Natural killer cell (primary cell): ENCODE data around the gene CERS4. TPM values are rescaled to one million over a fixed set of nuclear protein-coding genes. Genes with fewer than 3 reads are reported as not detected.
"Not testable (repeated sequence)": the region's sequence is repeated elsewhere in the genome, so short reads cannot be mapped to it uniquely, and the experiment has no call there.

ENCODE experiments used
- ATAC-seq, 3 donors: fragments of 150-1000 bp in 2 of 3; fragments of 200-7000 bp in 1 of 3; cut with Tn5 transposase; 1 replicate in 1 of 3; 2 replicates in 2 of 3; pipeline ENCODE4 v1.10.0; 2021; ENCODE audit warnings: mild to moderate bottlenecking in 2 of 3, moderate library complexity in 2 of 3
- DNase-seq, 2 donors: peaks; one replicate each; pipeline versions ENCODE4 v3.0.0 to v3.0.0-alpha.2; 2013 to 2021; ENCODE audit warnings: mixed read lengths in 1 of 2
- H3K27ac ChIP-seq: one replicate; pipeline ENCODE4 v1.5.1; 2013; ENCODE audit warnings: mild to moderate bottlenecking, low read length
- H3K27me3 ChIP-seq: one replicate; pipeline ENCODE4 v1.6.1; 2013; ENCODE audit warnings: low read length; ENCODE audit not compliant: control insufficient read depth, insufficient read depth
- H3K36me3 ChIP-seq: one replicate; pipeline ENCODE4 v1.6.1; 2013; ENCODE audit warnings: low read length; ENCODE audit not compliant: control insufficient read depth, insufficient read depth
- H3K4me1 ChIP-seq: one replicate; pipeline ENCODE4 v1.6.1; 2013; ENCODE audit warnings: low read length; ENCODE audit not compliant: control insufficient read depth, insufficient read depth
- H3K4me3 ChIP-seq: one replicate; pipeline ENCODE4 v1.5.1; 2013; ENCODE audit warnings: low read length
- H3K9me3 ChIP-seq: one replicate; pipeline ENCODE4 v1.6.1; 2013; ENCODE audit warnings: low read length; ENCODE audit not compliant: control insufficient read depth, insufficient read depth
- H3K27ac Mint-ChIP-seq, 2 donors: one replicate each; pipeline ENCODE4 v1.8.0; 2022; ENCODE audit warnings: mild to moderate bottlenecking in 2 of 2, mixed read lengths in 2 of 2, moderate library complexity in 1 of 2
- H3K27me3 Mint-ChIP-seq, 2 donors: one replicate each; pipeline ENCODE4 v1.8.0; 2022; ENCODE audit warnings: low read depth in 2 of 2, mixed read lengths in 2 of 2
- H3K36me3 Mint-ChIP-seq: one replicate; pipeline ENCODE4 v1.8.0; 2022; ENCODE audit warnings: mixed read lengths
- H3K4me1 Mint-ChIP-seq, 2 donors: one replicate each; pipeline ENCODE4 v1.8.0; 2022; ENCODE audit warnings: mixed read lengths in 2 of 2
- H3K4me3 Mint-ChIP-seq: one replicate; pipeline ENCODE4 v1.8.0; 2022; ENCODE audit warnings: mild to moderate bottlenecking, moderate library complexity, mixed read lengths
- H3K9me3 Mint-ChIP-seq, 2 donors: one replicate each; pipeline ENCODE4 v1.8.0; 2022; ENCODE audit warnings: mixed read lengths in 2 of 2
- CTCF ChIP-seq: fragments of 200-600 bp; IDR thresholded peaks from one replicate; pipeline ENCODE4 v1.8.0; 2022; ENCODE audit warnings: antibody characterized with exemption
- WGBS: methylation state at CpG from one replicate; pipeline ENCODE4 v1.1.7; 2013; ENCODE audit warnings: missing lambda C conversion rate; ENCODE audit not compliant: insufficient coverage; 5-methylcytosine and 5-hydroxymethylcytosine counted together
- intact Hi-C: fragments of 100-400 bp; cut with micrococcal nuclease; formaldehyde crosslinking; loops from one replicate; pipeline ENCODE4 v1.14.2; 2022
- total RNA-seq, 4 donors: library from RNA; stranded (reverse); fragments of 120-200 nt in 1 of 4; gene quantifications; one replicate each; pipeline versions ENCODE4 v1.2.3 to v1.2.4, GENCODE V29; 2013 to 2022

The CERS4 gene
- total RNA-seq, 3 donors from 2014 or later (not counting 1 experiment from before 2014, with no cell fraction given), result 50.0 to 70.8 (median 69.8) TPM

- Mint-ChIP-seq H3K27me3 (no peaks in the 10 kb centered on the region), H3K36me3 (no peaks in the 10 kb centered on the region), H3K4me3 (no peak overlapping the region), H3K4me1 (peaks cover 7 to 17% of the 10 kb centered on the region in 2 donors), H3K9me3 (no peaks in the 10 kb centered on the region), H3K27ac (no peak overlapping the region)
- WGBS, result 94% methylated on average over 6 of the region's 6 CpGs
- H3K9me3 ChIP-seq, result no peaks in the 10 kb centered on the region
- no peak overlapping the region for H3K4me3 ChIP-seq
- ATAC-seq (no peak), DNase-seq (no peak)
- H3K36me3 ChIP-seq, result peaks cover 7% of the 10 kb centered on the region
- no peak overlapping the region for H3K27ac ChIP-seq
- H3K27me3 ChIP-seq, result no peaks in the 10 kb centered on the region
- intact Hi-C loops, result no loop called here
- H3K4me1 ChIP-seq, result no peaks in the 10 kb centered on the region
- no peak for TF ChIP-seq CTCF
Measured at GRCh38 chr19:8221161-8221560, 12.0 kb downstream of the CERS4 start.

GRCh38 chr19:8223442-8223841, 14.3 kb downstream of the CERS4 start:
- H3K27ac Mint-ChIP-seq, H3K27me3 Mint-ChIP-seq, H3K27me3 ChIP-seq, H3K36me3 Mint-ChIP-seq, intact Hi-C loops, H3K27ac ChIP-seq, H3K9me3 ChIP-seq, H3K4me3 Mint-ChIP-seq, H3K36me3 ChIP-seq, DNase-seq, ATAC-seq, H3K4me3 ChIP-seq, H3K4me1 ChIP-seq, H3K9me3 Mint-ChIP-seq: not testable (repeated sequence)
- WGBS, result 82% methylated on average over 7 of the region's 7 CpGs
- peaks cover 0 to 15% of the 10 kb centered on the region in 2 donors for H3K4me1 Mint-ChIP-seq

GRCh38 chr19:8224394-8225145, 15.4 kb downstream of the CERS4 start:
- H3K4me1 Mint-ChIP-seq, result peaks cover 0 to 15% of the 10 kb centered on the region in 2 donors
- intact Hi-C loops, result no loop called here
- H3K27ac Mint-ChIP-seq, result peak overlapping the region in 1 of 2 donors; percentile 66

More at GRCh38 chr19:8224394-8225145, 15.4 kb downstream of the CERS4 start:
- H3K9me3 Mint-ChIP-seq, result no peaks in the 10 kb centered on the region
- WGBS, result 95% methylated on average over 22 of the region's 23 CpGs
- Histone ChIP-seq H3K9me3 (no peaks in the 10 kb centered on the region), H3K4me1 (no peaks in the 10 kb centered on the region), H3K36me3 (no peaks in the 10 kb centered on the region), H3K27ac (no peak overlapping the region), H3K27me3 (no peaks in the 10 kb centered on the region), H3K4me3 (no peak overlapping the region)
- H3K36me3 Mint-ChIP-seq, result no peaks in the 10 kb centered on the region
- no peak for TF ChIP-seq CTCF
- H3K27me3 Mint-ChIP-seq, result no peaks in the 10 kb centered on the region
- H3K4me3 Mint-ChIP-seq, result no peak overlapping the region
- DNase-seq (no peak), ATAC-seq (no peak)
